ENCODE measurements around the gene CYP27B1. TPM values are rescaled to one million over a fixed set of nuclear protein-coding genes. Genes with fewer than 3 reads are reported as not detected.
A peak's percentile ranks its signal among the peaks of the same experiment; 100 is the strongest.

The CYP27B1 gene
- total and polyA plus RNA-seq, 9 of the 15 experiments (the other 6 are each of a cell fraction or from before 2014, with no cell fraction given), result 0.18 to 4.2 (median 1.8) TPM

GRCh38 chr12:57754411-57755193 lies 12.3 kb downstream of the CYP27B1 start, which contains the start of gene MARCHF9 (continued):
- TF ChIP-seq BCOR (IDR thresholded peaks at IDR 0.05) (peak; percentile 29; the same call in 1 of the 2 replicates), ZBTB2 (IDR thresholded peaks at IDR 0.05) (peak; percentile 53; the same call in 1 of the 2 replicates), ZKSCAN8 (CRISPR knock-in tag; IDR thresholded peaks at IDR 0.05) (no peak), MEF2D (tag; conservative IDR thresholded peaks at IDR 0.05; ENCODE audit: low read depth) (no peak; the same call in 1 of the 2 replicates), RCOR1 (IDR thresholded peaks at IDR 0.05; ENCODE audit: borderline replicate concordance in 1 of 2, low read depth in 2 of 2, low read length in 2 of 2) (peak in 1 of 2 experiments; percentile 39; a peak in 1 of 4 replicates), PRDM10 (IDR thresholded peaks at IDR 0.05; ENCODE audit: partially characterized antibody) (peak; percentile 59), POLR2A (conservative IDR thresholded peaks at IDR 0.05) (no peak), VEZF1 (CRISPR knock-in tag; IDR thresholded peaks at IDR 0.05) (peak; percentile 91), HBP1 (CRISPR knock-in tag; IDR thresholded peaks at IDR 0.05) (no peak), SMC3 (conservative IDR thresholded peaks at IDR 0.05; ENCODE audit: insufficient read depth, low read depth, low read length) (no peak), RAD51 (IDR thresholded peaks at IDR 0.05; ENCODE audit: borderline replicate concordance, low read depth) (no peak), TRIM24 (IDR thresholded peaks at IDR 0.05) (no peak), ZBTB34 (CRISPR knock-in tag; IDR thresholded peaks at IDR 0.05) (no peak), LARP7 (IDR thresholded peaks at IDR 0.05) (peak; percentile 86; the same call in 1 of the 2 replicates), MIER1 (IDR thresholded peaks at IDR 0.05; ENCODE audit: low read depth) (0 out of 2 replicates have a peak, but pooled peaks have one; percentile 30), NKRF (IDR thresholded peaks at IDR 0.05; ENCODE audit: borderline replicate concordance) (peak; percentile 61; the same call in 1 of the 2 replicates)
